Neutrophil (primary cell): ENCODE results near the gene APC2.

Source experiments
- H3K27ac ChIP-seq: fragments of 200-600 bp; sonication (generic); 2 replicates; pipeline ENCODE4 v1.5.1; 2016; ENCODE audit warnings: mild to moderate bottlenecking, moderate library complexity
- H3K27me3 ChIP-seq: fragments of 200-600 bp; sonication (generic); 2 replicates; pipeline ENCODE4 v1.6.0; 2016; ENCODE audit warnings: mild to moderate bottlenecking
- H3K36me3 ChIP-seq: fragments of 200-600 bp; sonication (generic); 2 replicates; pipeline ENCODE4 v1.5.1; 2017
- H3K4me1 ChIP-seq, 2 experiments: fragments of 200-600 bp in 1 of 2; sonication (generic) in 1 of 2; 1 replicate in 1 of 2; 2 replicates in 1 of 2; pipeline versions ENCODE4 v1.5.1 to v1.6.1; 2013 to 2016; ENCODE audit warnings: low read depth in 1 of 2, low read length in 1 of 2, mild to moderate bottlenecking in 1 of 2, moderate library complexity in 1 of 2; ENCODE audit not compliant: control insufficient read depth in 1 of 2, insufficient read depth in 1 of 2
- H3K4me3 ChIP-seq, 2 experiments: fragments of 200-600 bp in 1 of 2; sonication (generic) in 1 of 2; 1 replicate in 1 of 2; 2 replicates in 1 of 2; pipeline ENCODE4 v1.5.1; 2013 to 2016; ENCODE audit warnings: low read depth in 1 of 2, low read length in 1 of 2, mild to moderate bottlenecking in 1 of 2, moderate library complexity in 1 of 2
- H3K9me3 ChIP-seq: fragments of 200-600 bp; sonication (generic); 2 replicates; pipeline ENCODE4 v1.5.1; 2016
- CTCF ChIP-seq: fragments of 200-600 bp; sonication (generic); IDR thresholded peaks from 2 replicates; pipeline ENCODE4 v1.5.1; 2016; ENCODE audit warnings: antibody characterized with exemption

Gene APC2

GRCh38 chr19:1481893-1482360 is 32.0 kb downstream of the APC2 start:
- no peak for TF ChIP-seq CTCF
- peaks cover 18 to 22% of the 10 kb centered on the region in 2 experiments for H3K4me1 ChIP-seq
- H3K9me3 ChIP-seq: no peaks in the 10 kb centered on the region
- no peak overlapping the region for H3K4me3 ChIP-seq
- no peaks in the 10 kb centered on the region for H3K27me3 ChIP-seq
- peaks cover 6% of the 10 kb centered on the region for H3K36me3 ChIP-seq
- H3K27ac ChIP-seq: no peak overlapping the region

DNA sequence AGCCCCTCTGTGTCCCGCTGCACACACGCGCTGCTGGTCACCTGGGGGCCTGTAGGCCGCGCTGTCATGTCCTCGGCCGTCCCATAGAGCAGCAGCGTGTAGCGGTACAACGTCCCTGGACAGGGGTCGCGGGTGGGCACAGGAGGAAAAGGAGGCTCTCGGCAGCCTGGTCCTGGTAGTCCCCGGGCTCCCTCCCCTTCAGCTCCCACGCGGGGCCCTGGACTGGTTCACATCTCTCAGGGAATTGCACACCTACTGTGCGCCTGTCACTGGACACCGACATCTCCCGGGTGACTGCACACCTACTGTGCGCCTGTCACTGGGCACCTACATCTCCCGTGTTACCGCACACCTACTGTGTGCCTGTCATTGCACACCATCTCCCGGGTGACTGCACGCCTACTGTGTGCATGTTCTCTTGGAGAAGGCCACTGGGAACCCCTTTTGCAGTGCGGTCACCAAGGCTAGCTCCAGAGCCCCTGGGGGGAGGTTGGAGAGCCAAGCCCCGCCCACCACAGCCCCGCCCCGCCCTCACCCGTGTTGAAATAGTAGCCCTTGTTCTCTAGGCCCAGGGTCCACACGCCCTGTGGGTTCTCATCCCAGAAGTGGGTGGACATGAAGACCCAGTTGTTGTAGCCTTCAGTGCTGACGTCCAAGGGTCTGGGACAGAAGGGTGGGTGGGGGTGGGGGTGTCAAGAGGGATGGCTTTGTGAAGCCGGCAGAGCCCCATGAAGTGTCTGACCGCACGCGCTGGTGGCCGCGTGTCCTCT is 32.6 kb downstream of the APC2 start:
- no peak for TF ChIP-seq CTCF
- H3K36me3 ChIP-seq: no peaks in the 10 kb centered on the region
- H3K9me3 ChIP-seq: no peaks in the 10 kb centered on the region
- no peak overlapping the region for H3K4me3 ChIP-seq
- H3K27ac ChIP-seq: no peak overlapping the region
- peaks cover 18 to 22% of the 10 kb centered on the region in 2 experiments for H3K4me1 ChIP-seq
- H3K27me3 ChIP-seq: no peaks in the 10 kb centered on the region

DNA sequence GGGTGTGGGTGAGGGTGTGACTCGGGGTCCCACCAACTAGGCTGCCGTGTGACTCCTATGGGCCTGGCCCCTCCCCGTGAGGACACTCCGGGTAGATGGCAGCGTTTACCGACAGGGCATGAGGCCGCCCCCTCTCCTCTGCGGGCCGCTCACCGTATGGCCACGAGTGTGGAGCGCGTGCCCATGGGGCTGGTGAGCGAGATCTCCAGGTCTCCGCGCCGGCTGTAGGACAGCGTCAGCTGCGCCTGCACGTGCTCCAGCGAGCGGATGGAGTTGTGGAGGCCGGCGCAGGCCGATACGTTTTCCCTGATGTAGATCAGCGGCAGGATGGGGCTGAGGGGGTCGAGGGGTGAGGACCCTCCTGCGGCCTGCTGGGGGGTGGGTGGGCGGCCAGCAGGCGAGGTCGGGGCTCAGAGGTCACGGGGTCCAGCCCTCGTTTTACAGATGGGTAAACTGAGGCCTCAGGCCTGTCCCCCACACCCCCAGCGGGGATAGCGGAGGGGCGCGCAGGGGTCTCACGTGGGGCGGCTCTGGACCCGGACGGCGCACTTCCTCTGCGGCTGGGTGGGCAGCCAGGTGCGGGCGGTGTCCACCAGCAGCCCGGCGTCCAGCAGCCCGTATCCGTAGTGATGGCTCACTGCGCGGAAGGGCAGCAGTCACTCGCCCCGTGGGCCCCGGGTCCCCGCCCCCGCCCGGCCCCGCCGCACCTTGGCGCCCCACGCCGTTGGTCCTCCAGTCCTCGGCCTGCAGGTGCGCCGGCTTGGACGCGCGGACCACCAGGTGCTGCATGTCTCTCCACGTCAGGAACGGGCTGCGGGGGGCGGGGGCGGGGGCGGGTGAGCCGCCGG is 33.4 kb downstream of the APC2 start:
- H3K27me3 ChIP-seq: peaks cover 5% of the 10 kb centered on the region
- no peaks in the 10 kb centered on the region for H3K9me3 ChIP-seq
- peaks cover 12 to 16% of the 10 kb centered on the region in 2 experiments for H3K4me1 ChIP-seq
- no peak overlapping the region for H3K27ac ChIP-seq
- no peak overlapping the region for H3K4me3 ChIP-seq
- TF ChIP-seq CTCF: no peak
- no peaks in the 10 kb centered on the region for H3K36me3 ChIP-seq

DNA sequence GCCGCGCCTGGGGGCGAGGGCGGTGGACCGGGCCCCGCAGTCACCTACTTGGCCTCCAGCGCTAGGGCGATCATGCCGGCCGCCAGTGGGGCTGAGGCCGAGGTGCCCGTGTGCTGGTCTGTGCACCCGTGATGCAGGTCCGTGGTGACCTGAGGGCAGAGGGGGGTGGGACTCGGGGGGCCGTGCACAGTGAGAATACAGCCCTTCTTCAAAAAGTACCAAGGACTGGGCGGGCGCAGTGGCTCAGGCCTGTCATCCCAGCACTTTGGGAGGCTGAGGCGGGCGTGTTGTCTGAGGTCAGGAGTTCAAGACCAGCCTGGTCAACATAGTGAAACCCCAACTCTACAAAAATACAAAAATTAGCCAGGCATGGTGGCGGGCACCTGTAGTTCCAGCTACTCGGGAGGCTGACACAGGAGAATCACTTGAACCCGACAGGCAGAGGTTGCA is 34.1 kb downstream of the APC2 start:
- H3K36me3 ChIP-seq: no peaks in the 10 kb centered on the region
- no peaks in the 10 kb centered on the region for H3K9me3 ChIP-seq
- H3K4me1 ChIP-seq: peaks cover 8 to 12% of the 10 kb centered on the region in 2 experiments
- H3K27me3 ChIP-seq: peaks cover 11% of the 10 kb centered on the region
- no peak overlapping the region for H3K27ac ChIP-seq
- no peak overlapping the region for H3K4me3 ChIP-seq
- no peak for TF ChIP-seq CTCF

DNA sequence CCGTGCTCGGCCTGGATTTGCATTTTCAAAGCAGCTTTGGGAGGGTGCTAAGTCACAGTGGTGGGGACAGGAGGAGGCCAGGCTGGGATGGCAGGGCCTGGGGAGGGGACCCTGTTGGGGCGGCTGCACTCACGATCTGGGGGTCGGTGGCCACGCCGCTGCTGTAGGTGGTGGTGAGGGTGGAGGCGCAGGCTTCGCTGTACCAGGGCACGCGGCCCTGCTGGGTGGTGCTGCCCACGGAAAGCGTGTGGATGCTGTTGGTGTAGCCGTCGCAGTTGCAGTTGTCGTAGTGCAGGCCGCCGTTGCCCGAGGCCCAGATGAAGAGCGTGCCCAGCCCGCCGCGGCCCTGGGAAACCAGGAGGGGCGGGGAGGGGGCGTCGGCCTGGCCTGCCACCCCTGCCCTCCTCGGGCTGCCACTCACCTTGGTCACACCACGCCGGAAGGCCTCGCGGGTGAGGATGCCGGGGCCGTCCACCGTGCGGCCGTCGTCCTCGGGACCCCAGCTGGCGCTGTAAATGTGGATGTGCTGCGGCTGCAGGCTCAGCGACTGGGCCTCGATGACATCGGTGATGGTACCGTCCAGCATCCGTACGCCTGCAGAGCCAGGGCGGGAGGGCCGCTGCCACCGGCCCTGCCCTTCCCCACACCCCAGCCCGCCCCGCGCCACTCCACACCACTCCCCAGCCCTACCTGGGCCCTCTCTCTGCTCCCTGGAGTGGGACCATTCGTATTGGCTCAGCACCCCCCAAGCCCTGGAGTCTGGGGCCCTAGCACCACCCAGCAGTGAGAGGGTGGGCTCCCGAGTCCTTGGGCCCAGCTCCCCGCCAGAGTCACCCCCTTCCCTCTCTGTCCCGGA is 37.0 kb downstream of the APC2 start:
- no peak overlapping the region for H3K27ac ChIP-seq
- no peak for TF ChIP-seq CTCF
- peaks cover 8% of the 10 kb centered on the region for H3K9me3 ChIP-seq
- peaks cover 40% of the 10 kb centered on the region for H3K27me3 ChIP-seq
- no peaks in the 10 kb centered on the region for H3K36me3 ChIP-seq
- H3K4me3 ChIP-seq: no peak overlapping the region
- peaks cover 13 to 21% of the 10 kb centered on the region in 2 experiments for H3K4me1 ChIP-seq
